ENCODE measurements around the gene ZNF488. TPM values are rescaled to one million over a fixed set of nuclear protein-coding genes. Genes with fewer than 3 reads are reported as not detected.
A peak's percentile ranks its signal among the peaks of the same experiment; 100 is the strongest.

Gene ZNF488
- total and polyA plus RNA-seq, 8 donors: 0.38 to 3.1 (median 2.0) TPM

- H3K9me3 ChIP-seq: no peaks in the 10 kb centered on the region
- TF ChIP-seq CTCF (IDR thresholded peaks at IDR 0.05): no peak
- H3K36me3 ChIP-seq: no peaks in the 10 kb centered on the region
- peaks cover 4 to 46% of the 10 kb centered on the region in 2 donors for H3K27me3 ChIP-seq
- no peak overlapping the region for H3K4me3 ChIP-seq
- ATAC-seq (no peak), DNase-seq (no peak)
- H3K27ac ChIP-seq: no peak overlapping the region
- H3K4me1 ChIP-seq: peaks cover 4 to 8% of the 10 kb centered on the region in 2 donors
- intact Hi-C loops (cut with DNase I): no loop called here
These were observed 3.0 kb downstream of the ZNF488 start for GRCh38 chr10:47381103-47381395.

- Histone ChIP-seq H3K27ac (no peak overlapping the region), H3K4me3 (no peak overlapping the region), H3K4me1 (peaks cover 4 to 8% of the 10 kb centered on the region in 2 donors), H3K27me3 (peaks cover 4 to 48% of the 10 kb centered on the region in 2 donors), H3K36me3 (no peaks in the 10 kb centered on the region), H3K9me3 (no peaks in the 10 kb centered on the region)
- intact Hi-C loops (cut with DNase I): no loop called here
- DNase-seq (no peak), ATAC-seq (no peak)
- TF ChIP-seq CTCF (IDR thresholded peaks at IDR 0.05): no peak
These were observed 3.6 kb downstream of the ZNF488 start for GRCh38 chr10:47380341-47381102.

- Histone ChIP-seq H3K27ac (no peak overlapping the region), H3K4me1 (peaks cover 4 to 8% of the 10 kb centered on the region in 2 donors), H3K9me3 (no peaks in the 10 kb centered on the region), H3K36me3 (no peaks in the 10 kb centered on the region), H3K27me3 (peaks cover 4 to 48% of the 10 kb centered on the region in 2 donors), H3K4me3 (no peak overlapping the region)
- TF ChIP-seq CTCF (IDR thresholded peaks at IDR 0.05): no peak
- no peak for ATAC-seq
- DNase-seq: no peak
- intact Hi-C loops (cut with DNase I): no loop called here
These were observed 4.2 kb downstream of the ZNF488 start for GRCh38 chr10:47379901-47380300.

GRCh38 chr10:47379445-47379785, 4.7 kb downstream of the ZNF488 start:
- H3K36me3 ChIP-seq: no peaks in the 10 kb centered on the region
- intact Hi-C loops (cut with DNase I): no loop called here
- no peak overlapping the region for H3K4me3 ChIP-seq
- peaks cover 4 to 43% of the 10 kb centered on the region in 2 donors for H3K27me3 ChIP-seq
- no peaks in the 10 kb centered on the region for H3K9me3 ChIP-seq
- ATAC-seq (no peak), DNase-seq (no peak)
- TF ChIP-seq CTCF (IDR thresholded peaks at IDR 0.05): no peak
- peaks cover 4 to 8% of the 10 kb centered on the region in 2 donors for H3K4me1 ChIP-seq
- no peak overlapping the region for H3K27ac ChIP-seq

GRCh38 chr10:47378606-47379444, 5.3 kb downstream of the ZNF488 start:
- no peak for TF ChIP-seq CTCF (IDR thresholded peaks at IDR 0.05)
- Histone ChIP-seq H3K9me3 (no peaks in the 10 kb centered on the region), H3K4me3 (no peak overlapping the region), H3K4me1 (peaks cover 2 to 4% of the 10 kb centered on the region in 2 donors), H3K27me3 (peaks cover 4 to 37% of the 10 kb centered on the region in 2 donors), H3K36me3 (no peaks in the 10 kb centered on the region), H3K27ac (no peak overlapping the region)
- no peak for ATAC-seq
- intact Hi-C loops (cut with DNase I): no loop called here
- DNase-seq: peak in 1 of 4 donors; percentile 48

Measured in left lung (tissue), 10 donors.